Upper lobe of right lung (tissue), 1 donor: ENCODE measurements around the gene ZEB1. TPM values are rescaled to one million over a fixed set of nuclear protein-coding genes. Genes with fewer than 3 reads are reported as not detected.

Experiments used
- ATAC-seq: fragments of 200-7000 bp; cut with Tn5 transposase; one replicate; pipeline ENCODE4 v1.9.1; 2020; ENCODE audit warnings: mild to moderate bottlenecking, moderate library complexity
- DNase-seq: peaks from one replicate; pipeline ENCODE4 v3.0.0-alpha.2; 2020
- H3K27ac ChIP-seq: fragments of 200-600 bp; one replicate; pipeline ENCODE4 v1.8.0; 2022
- H3K27me3 ChIP-seq: fragments of 200-600 bp; one replicate; pipeline ENCODE4 v1.8.0; 2022; ENCODE audit warnings: mild to moderate bottlenecking
- H3K36me3 ChIP-seq: fragments of 200-600 bp; one replicate; pipeline ENCODE4 v1.8.0; 2022
- H3K4me1 ChIP-seq: fragments of 200-600 bp; one replicate; pipeline ENCODE4 v1.8.0; 2022
- H3K4me3 ChIP-seq: fragments of 200-600 bp; one replicate; pipeline ENCODE4 v1.8.0; 2022; ENCODE audit warnings: mild to moderate bottlenecking
- H3K9me3 ChIP-seq: fragments of 200-600 bp; one replicate; pipeline ENCODE4 v1.8.0; 2022
- intact Hi-C: fragments of 100-400 bp; cut with DNase I; formaldehyde crosslinking; loops from one replicate; pipeline ENCODE4 v1.11.0; 2022
- total RNA-seq: library from RNA; stranded (reverse); fragmentation: NEBNext Ultra II Directional; extraction: Animal tissue kit (Norgen Biotek cat#: 25700); gene quantifications from one replicate; pipeline ENCODE4 v1.2.1, GENCODE V29; 2021
- TF ChIP-seq, protein P1 (sequence below): fragments of 200-600 bp; IDR thresholded peaks from one replicate; pipeline ENCODE4 v1.8.0; 2022; ENCODE audit warnings: antibody characterized with exemption
- donor health status: DM: no; HTN: yes; CAD: no; lungs with severe emphysema.

The ZEB1 gene
- total RNA-seq, 1 donor from 2014 or later = 55.2 TPM

GRCh38 chr10:31520986-31521831 is 202.2 kb downstream of the ZEB1 start:
- TF ChIP-seq, protein P1, sequence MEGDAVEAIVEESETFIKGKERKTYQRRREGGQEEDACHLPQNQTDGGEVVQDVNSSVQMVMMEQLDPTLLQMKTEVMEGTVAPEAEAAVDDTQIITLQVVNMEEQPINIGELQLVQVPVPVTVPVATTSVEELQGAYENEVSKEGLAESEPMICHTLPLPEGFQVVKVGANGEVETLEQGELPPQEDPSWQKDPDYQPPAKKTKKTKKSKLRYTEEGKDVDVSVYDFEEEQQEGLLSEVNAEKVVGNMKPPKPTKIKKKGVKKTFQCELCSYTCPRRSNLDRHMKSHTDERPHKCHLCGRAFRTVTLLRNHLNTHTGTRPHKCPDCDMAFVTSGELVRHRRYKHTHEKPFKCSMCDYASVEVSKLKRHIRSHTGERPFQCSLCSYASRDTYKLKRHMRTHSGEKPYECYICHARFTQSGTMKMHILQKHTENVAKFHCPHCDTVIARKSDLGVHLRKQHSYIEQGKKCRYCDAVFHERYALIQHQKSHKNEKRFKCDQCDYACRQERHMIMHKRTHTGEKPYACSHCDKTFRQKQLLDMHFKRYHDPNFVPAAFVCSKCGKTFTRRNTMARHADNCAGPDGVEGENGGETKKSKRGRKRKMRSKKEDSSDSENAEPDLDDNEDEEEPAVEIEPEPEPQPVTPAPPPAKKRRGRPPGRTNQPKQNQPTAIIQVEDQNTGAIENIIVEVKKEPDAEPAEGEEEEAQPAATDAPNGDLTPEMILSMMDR = no peak
- no peaks in the 10 kb centered on the region for H3K36me3 ChIP-seq
- H3K9me3 ChIP-seq = no peaks in the 10 kb centered on the region
- H3K4me3 ChIP-seq = no peak overlapping the region
- no peaks in the 10 kb centered on the region for H3K4me1 ChIP-seq
- DNase-seq (no peak), ATAC-seq (no peak)
- H3K27me3 ChIP-seq = no peaks in the 10 kb centered on the region
- intact Hi-C loops = no loop called here
- no peak overlapping the region for H3K27ac ChIP-seq

DNA sequence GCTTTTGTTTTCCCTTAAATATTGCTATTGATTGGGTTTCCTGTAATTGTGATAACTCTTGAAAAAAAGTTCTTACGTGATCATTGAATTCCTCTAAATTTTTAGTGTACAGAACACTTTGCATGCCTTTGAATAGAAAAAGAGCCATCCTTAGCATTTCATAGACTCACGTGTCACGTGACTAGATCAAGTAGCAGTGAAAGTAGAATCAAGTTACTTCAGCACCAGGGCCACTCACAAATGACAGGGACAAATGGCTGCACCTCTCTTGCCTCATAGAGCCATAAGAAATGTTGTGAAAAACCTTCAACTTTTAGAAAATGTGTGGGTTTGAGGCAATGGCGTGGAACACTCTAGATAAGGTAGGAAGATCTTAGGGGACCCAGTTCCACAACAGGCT is 203.8 kb downstream of the ZEB1 start:
- no peaks in the 10 kb centered on the region for H3K27me3 ChIP-seq
- ATAC-seq (no peak), DNase-seq (no peak)
- H3K4me1 ChIP-seq = no peaks in the 10 kb centered on the region
- H3K9me3 ChIP-seq = no peaks in the 10 kb centered on the region
- no peaks in the 10 kb centered on the region for H3K36me3 ChIP-seq
- H3K4me3 ChIP-seq = no peak overlapping the region
- no peak overlapping the region for H3K27ac ChIP-seq
- TF ChIP-seq, protein P1 = no peak
- intact Hi-C loops = no loop called here

DNA sequence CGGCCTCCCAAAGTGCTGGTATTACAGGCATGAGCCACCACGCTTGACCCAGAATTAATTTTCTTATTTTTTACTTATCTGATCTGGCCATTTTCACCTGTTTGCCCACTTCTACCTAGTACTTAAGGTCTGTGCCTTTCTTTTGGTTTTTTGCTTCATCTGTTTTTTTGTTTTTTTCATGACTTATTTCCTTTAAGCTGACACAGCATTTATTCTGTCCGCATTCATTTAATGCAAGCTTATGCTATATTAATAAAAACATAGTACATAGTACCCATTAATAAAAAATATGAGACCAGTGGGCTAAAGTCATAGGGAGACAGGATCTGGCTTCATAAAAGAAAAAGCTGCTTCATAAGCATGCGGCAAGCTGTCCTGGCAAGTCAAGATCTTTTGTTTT is 205.4 kb downstream of the ZEB1 start:
- Histone ChIP-seq H3K27me3 (no peaks in the 10 kb centered on the region), H3K4me1 (no peaks in the 10 kb centered on the region), H3K36me3 (no peaks in the 10 kb centered on the region), H3K27ac (no peak overlapping the region), H3K9me3 (no peaks in the 10 kb centered on the region), H3K4me3 (no peak overlapping the region)
- DNase-seq (no peak), ATAC-seq (no peak)
- intact Hi-C loops = no loop called here
- TF ChIP-seq, protein P1 = no peak

GRCh38 chr10:31526178-31526577 is 207.2 kb downstream of the ZEB1 start:
- DNase-seq = no peak
- H3K9me3 ChIP-seq = no peaks in the 10 kb centered on the region
- TF ChIP-seq, protein P1 = no peak
- H3K27me3 ChIP-seq = no peaks in the 10 kb centered on the region
- ATAC-seq = no peak
- no peaks in the 10 kb centered on the region for H3K36me3 ChIP-seq
- H3K4me3 ChIP-seq = no peak overlapping the region
- intact Hi-C loops = no loop called here
- H3K27ac ChIP-seq = no peak overlapping the region
- no peaks in the 10 kb centered on the region for H3K4me1 ChIP-seq

GRCh38 chr10:31526681-31527080 is 207.7 kb downstream of the ZEB1 start:
- Histone ChIP-seq H3K27me3 (no peaks in the 10 kb centered on the region), H3K4me1 (no peaks in the 10 kb centered on the region), H3K27ac (no peak overlapping the region), H3K9me3 (no peaks in the 10 kb centered on the region), H3K36me3 (no peaks in the 10 kb centered on the region), H3K4me3 (no peak overlapping the region)
- TF ChIP-seq, protein P1 = no peak
- intact Hi-C loops = no loop called here
- ATAC-seq (peak; percentile 77), DNase-seq (no peak)
